ENCODE measurements around the gene ATP8B4.

- no peak for TF ChIP-seq CTCF (IDR thresholded peaks at IDR 0.05; ENCODE audit: low read length)
- TF ChIP-seq EZH2 (IDR thresholded peaks at IDR 0.05; ENCODE audit: borderline replicate concordance, low read length): no peak
These were observed 63.7 kb downstream of the ATP8B4 start for GRCh38 chr15:50055332-50055731.
